OCI-LY3 (cell line): ENCODE results near the gene TMEM108.

Experiments used
- EZH2phosphoT487 ChIP-seq: fragments of 200-600 bp; shearing (Covaris generic); IDR thresholded peaks from 2 replicates; pipeline ENCODE4 v1.6.1; 2018; ENCODE audit warnings: antibody characterized with exemption, mixed run types, low read depth
- TF ChIP-seq, protein P1 (sequence below): fragments of 200-600, 300-600 bp; sonication (generic); IDR thresholded peaks from 2 replicates; pipeline ENCODE4 v1.5.1; 2014; ENCODE audit warnings: antibody characterized with exemption, low read length, low read depth

DNA sequence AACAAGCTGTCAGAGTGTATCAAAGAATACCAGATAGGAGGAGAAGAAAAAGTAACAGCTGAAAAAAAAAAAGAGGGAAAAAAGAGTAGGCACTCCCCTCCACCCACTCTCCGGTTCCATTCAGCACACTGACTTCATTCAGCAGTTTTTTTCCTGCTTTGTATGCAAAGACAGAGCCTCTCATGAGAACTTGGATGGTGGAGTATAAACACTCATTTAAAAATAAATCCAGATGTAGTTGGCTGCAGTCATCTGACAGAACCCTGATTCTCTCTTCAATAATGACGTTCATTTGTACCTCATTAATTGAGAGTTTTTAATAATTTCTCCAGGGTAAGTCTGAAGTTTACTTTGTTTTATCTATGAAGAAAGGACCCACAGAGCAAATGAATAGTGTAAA, 81.0 kb downstream of the TMEM108 start:
- TF ChIP-seq, protein P1, sequence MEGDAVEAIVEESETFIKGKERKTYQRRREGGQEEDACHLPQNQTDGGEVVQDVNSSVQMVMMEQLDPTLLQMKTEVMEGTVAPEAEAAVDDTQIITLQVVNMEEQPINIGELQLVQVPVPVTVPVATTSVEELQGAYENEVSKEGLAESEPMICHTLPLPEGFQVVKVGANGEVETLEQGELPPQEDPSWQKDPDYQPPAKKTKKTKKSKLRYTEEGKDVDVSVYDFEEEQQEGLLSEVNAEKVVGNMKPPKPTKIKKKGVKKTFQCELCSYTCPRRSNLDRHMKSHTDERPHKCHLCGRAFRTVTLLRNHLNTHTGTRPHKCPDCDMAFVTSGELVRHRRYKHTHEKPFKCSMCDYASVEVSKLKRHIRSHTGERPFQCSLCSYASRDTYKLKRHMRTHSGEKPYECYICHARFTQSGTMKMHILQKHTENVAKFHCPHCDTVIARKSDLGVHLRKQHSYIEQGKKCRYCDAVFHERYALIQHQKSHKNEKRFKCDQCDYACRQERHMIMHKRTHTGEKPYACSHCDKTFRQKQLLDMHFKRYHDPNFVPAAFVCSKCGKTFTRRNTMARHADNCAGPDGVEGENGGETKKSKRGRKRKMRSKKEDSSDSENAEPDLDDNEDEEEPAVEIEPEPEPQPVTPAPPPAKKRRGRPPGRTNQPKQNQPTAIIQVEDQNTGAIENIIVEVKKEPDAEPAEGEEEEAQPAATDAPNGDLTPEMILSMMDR, result no peak
- TF ChIP-seq EZH2phosphoT487, result no peak
